Activated naive CD4-positive, alpha-beta T cell treated with anti-CD3 and anti-CD28 coated beads, Interleukin-2, amount 10 ng/mL, durations not matched to agents 7 days and 5 days (primary cell): ENCODE results near the gene LRFN2.

Source experiments
- CTCF ChIA-PET: fragments of 350-600 bp; sonication (Branson Sonifier 250); formaldehyde crosslinking; loops from one replicate; lab custom pipeline; 2021; ENCODE audit warnings: antibody characterized with exemption; lab: Charles Lee
- DNase-seq: peaks from one replicate; pipeline ENCODE4 v3.0.0-alpha.2; 2020
- H3K27ac Mint-ChIP-seq: one replicate; pipeline ENCODE4 v1.8.0; 2021; ENCODE audit warnings: mild to moderate bottlenecking, moderate library complexity, mixed read lengths
- H3K27me3 Mint-ChIP-seq: one replicate; pipeline ENCODE4 v1.8.0; 2021; ENCODE audit warnings: mild to moderate bottlenecking, mixed read lengths
- H3K36me3 Mint-ChIP-seq: one replicate; pipeline ENCODE4 v1.8.0; 2021; ENCODE audit warnings: mixed read lengths
- H3K4me1 Mint-ChIP-seq: one replicate; pipeline ENCODE4 v1.8.0; 2021; ENCODE audit warnings: mixed read lengths
- H3K4me3 Mint-ChIP-seq: one replicate; pipeline ENCODE4 v1.8.0; 2021; ENCODE audit warnings: mild to moderate bottlenecking, moderate library complexity, mixed read lengths
- H3K9me3 Mint-ChIP-seq: one replicate; pipeline ENCODE4 v1.8.0; 2021; ENCODE audit warnings: mixed read lengths

LRFN2 gene

GRCh38 chr6:40450483-40450882 lies 136.7 kb downstream of the LRFN2 start:
- no peak overlapping the region for H3K27ac Mint-ChIP-seq
- no peaks in the 10 kb centered on the region for H3K9me3 Mint-ChIP-seq
- CTCF ChIA-PET = interaction anchor here (0.8 kb wide), 1 partner anchor 585 kb away, joined by 3 read pairs; no protein-coding TSS in a partner anchor
- peaks cover 23% of the 10 kb centered on the region for H3K27me3 Mint-ChIP-seq
- H3K4me1 Mint-ChIP-seq = no peaks in the 10 kb centered on the region
- H3K4me3 Mint-ChIP-seq = no peak overlapping the region
- no peaks in the 10 kb centered on the region for H3K36me3 Mint-ChIP-seq
- DNase-seq = no peak

GRCh38 chr6:40444811-40445210 lies 142.4 kb downstream of the LRFN2 start:
- Mint-ChIP-seq H3K4me3 (no peak overlapping the region), H3K27ac (no peak overlapping the region), H3K27me3 (peaks cover 13% of the 10 kb centered on the region), H3K4me1 (no peaks in the 10 kb centered on the region), H3K36me3 (no peaks in the 10 kb centered on the region), H3K9me3 (no peaks in the 10 kb centered on the region)
- no peak for DNase-seq
- CTCF ChIA-PET = interaction anchor here (1.0 kb wide), 1 partner anchor 106 kb away, joined by 4 read pairs; no protein-coding TSS in a partner anchor

GRCh38 chr6:40444312-40444711 lies 142.9 kb downstream of the LRFN2 start:
- DNase-seq = no peak
- Mint-ChIP-seq H3K4me1 (no peaks in the 10 kb centered on the region), H3K4me3 (no peak overlapping the region), H3K27me3 (peaks cover 15% of the 10 kb centered on the region), H3K36me3 (no peaks in the 10 kb centered on the region), H3K27ac (no peak overlapping the region), H3K9me3 (no peaks in the 10 kb centered on the region)
- CTCF ChIA-PET = interaction anchor here (1.0 kb wide), 1 partner anchor 106 kb away, joined by 4 read pairs; no protein-coding TSS in a partner anchor

GRCh38 chr6:40443842-40444241 lies 143.3 kb downstream of the LRFN2 start:
- no peak overlapping the region for H3K4me3 Mint-ChIP-seq
- no peak for DNase-seq
- H3K36me3 Mint-ChIP-seq = no peaks in the 10 kb centered on the region
- no peaks in the 10 kb centered on the region for H3K4me1 Mint-ChIP-seq
- CTCF ChIA-PET = no interaction called here
- H3K9me3 Mint-ChIP-seq = no peaks in the 10 kb centered on the region
- H3K27me3 Mint-ChIP-seq = peaks cover 17% of the 10 kb centered on the region
- no peak overlapping the region for H3K27ac Mint-ChIP-seq

GRCh38 chr6:40442591-40442990 lies 144.6 kb downstream of the LRFN2 start:
- no peaks in the 10 kb centered on the region for H3K9me3 Mint-ChIP-seq
- no peaks in the 10 kb centered on the region for H3K4me1 Mint-ChIP-seq
- peaks cover 14% of the 10 kb centered on the region for H3K27me3 Mint-ChIP-seq
- no peak overlapping the region for H3K27ac Mint-ChIP-seq
- CTCF ChIA-PET = no interaction called here
- H3K36me3 Mint-ChIP-seq = no peaks in the 10 kb centered on the region
- H3K4me3 Mint-ChIP-seq = no peak overlapping the region
- no peak for DNase-seq

- Mint-ChIP-seq H3K4me3 (no peak overlapping the region), H3K27ac (no peak overlapping the region), H3K9me3 (no peaks in the 10 kb centered on the region), H3K4me1 (peaks cover 10% of the 10 kb centered on the region), H3K27me3 (peaks cover 17% of the 10 kb centered on the region), H3K36me3 (no peaks in the 10 kb centered on the region)
- CTCF ChIA-PET = no interaction called here
- no peak for DNase-seq
Measured at GRCh38 chr6:40441150-40441549, 146.0 kb downstream of the LRFN2 start.

- Mint-ChIP-seq H3K36me3 (no peaks in the 10 kb centered on the region), H3K4me1 (peaks cover 10% of the 10 kb centered on the region), H3K27ac (no peak overlapping the region), H3K4me3 (no peak overlapping the region), H3K9me3 (no peaks in the 10 kb centered on the region), H3K27me3 (peaks cover 17% of the 10 kb centered on the region)
- CTCF ChIA-PET = no interaction called here
- DNase-seq = no peak
Measured at GRCh38 chr6:40440053-40440452, 147.1 kb downstream of the LRFN2 start.

- CTCF ChIA-PET = no interaction called here
- no peaks in the 10 kb centered on the region for H3K9me3 Mint-ChIP-seq
- H3K36me3 Mint-ChIP-seq = no peaks in the 10 kb centered on the region
- peaks cover 10% of the 10 kb centered on the region for H3K4me1 Mint-ChIP-seq
- no peak overlapping the region for H3K4me3 Mint-ChIP-seq
- DNase-seq = no peak
- H3K27me3 Mint-ChIP-seq = peaks cover 17% of the 10 kb centered on the region
- H3K27ac Mint-ChIP-seq = no peak overlapping the region
Measured at GRCh38 chr6:40439026-40439800, 148.0 kb downstream of the LRFN2 start.

- Mint-ChIP-seq H3K27ac (no peak overlapping the region), H3K27me3 (peaks cover 13% of the 10 kb centered on the region)
- CTCF ChIA-PET = no interaction called here
Measured at GRCh38 chr6:40438246-40438887, 148.8 kb downstream of the LRFN2 start.

GRCh38 chr6:40437631-40438030 lies 149.5 kb downstream of the LRFN2 start:
- no peaks in the 10 kb centered on the region for H3K9me3 Mint-ChIP-seq
- no peaks in the 10 kb centered on the region for H3K36me3 Mint-ChIP-seq
- DNase-seq = no peak
- peaks cover 10% of the 10 kb centered on the region for H3K4me1 Mint-ChIP-seq
- peaks cover 13% of the 10 kb centered on the region for H3K27me3 Mint-ChIP-seq
- CTCF ChIA-PET = no interaction called here
- H3K27ac Mint-ChIP-seq = no peak overlapping the region
- no peak overlapping the region for H3K4me3 Mint-ChIP-seq

More at GRCh38 chr6:40438246-40438887, 148.8 kb downstream of the LRFN2 start:
- no peaks in the 10 kb centered on the region for H3K9me3 Mint-ChIP-seq
- DNase-seq = no peak
- H3K4me3 Mint-ChIP-seq = no peak overlapping the region
- H3K36me3 Mint-ChIP-seq = no peaks in the 10 kb centered on the region
- H3K4me1 Mint-ChIP-seq = peaks cover 10% of the 10 kb centered on the region

GRCh38 chr6:40436685-40437604 lies 150.2 kb downstream of the LRFN2 start:
- H3K27ac Mint-ChIP-seq = no peak overlapping the region
- no peak overlapping the region for H3K4me3 Mint-ChIP-seq
- no peaks in the 10 kb centered on the region for H3K9me3 Mint-ChIP-seq
- CTCF ChIA-PET = interaction anchor here (2.0 kb wide), 1 partner anchor 109 kb away, joined by 6 read pairs; no protein-coding TSS in a partner anchor
- no peak for DNase-seq
- peaks cover 10% of the 10 kb centered on the region for H3K4me1 Mint-ChIP-seq
- peaks cover 15% of the 10 kb centered on the region for H3K27me3 Mint-ChIP-seq
- H3K36me3 Mint-ChIP-seq = no peaks in the 10 kb centered on the region

- CTCF ChIA-PET = no interaction called here
- H3K9me3 Mint-ChIP-seq = no peaks in the 10 kb centered on the region
- DNase-seq = no peak
- H3K36me3 Mint-ChIP-seq = no peaks in the 10 kb centered on the region
- no peak overlapping the region for H3K27ac Mint-ChIP-seq
- H3K4me1 Mint-ChIP-seq = peaks cover 10% of the 10 kb centered on the region
- H3K4me3 Mint-ChIP-seq = no peak overlapping the region
- H3K27me3 Mint-ChIP-seq = peaks cover 14% of the 10 kb centered on the region
Measured at GRCh38 chr6:40432982-40433381, 154.2 kb downstream of the LRFN2 start.

- Mint-ChIP-seq H3K9me3 (no peaks in the 10 kb centered on the region), H3K4me3 (no peak overlapping the region), H3K4me1 (peaks cover 4% of the 10 kb centered on the region), H3K27ac (no peak overlapping the region), H3K36me3 (no peaks in the 10 kb centered on the region), H3K27me3 (peaks cover 18% of the 10 kb centered on the region)
- DNase-seq = no peak
- CTCF ChIA-PET = no interaction called here
Measured at GRCh38 chr6:40431706-40432105, 155.5 kb downstream of the LRFN2 start.

GRCh38 chr6:40427196-40427595 lies 160.0 kb downstream of the LRFN2 start:
- CTCF ChIA-PET = no interaction called here
- no peak for DNase-seq
- H3K4me1 Mint-ChIP-seq = no peaks in the 10 kb centered on the region
- H3K27me3 Mint-ChIP-seq = peaks cover 36% of the 10 kb centered on the region
- no peak overlapping the region for H3K4me3 Mint-ChIP-seq
- no peak overlapping the region for H3K27ac Mint-ChIP-seq
- H3K9me3 Mint-ChIP-seq = no peaks in the 10 kb centered on the region
- H3K36me3 Mint-ChIP-seq = no peaks in the 10 kb centered on the region
